Measurements from ENCODE around the gene GRIN2D.

GRIN2D gene

DNA sequence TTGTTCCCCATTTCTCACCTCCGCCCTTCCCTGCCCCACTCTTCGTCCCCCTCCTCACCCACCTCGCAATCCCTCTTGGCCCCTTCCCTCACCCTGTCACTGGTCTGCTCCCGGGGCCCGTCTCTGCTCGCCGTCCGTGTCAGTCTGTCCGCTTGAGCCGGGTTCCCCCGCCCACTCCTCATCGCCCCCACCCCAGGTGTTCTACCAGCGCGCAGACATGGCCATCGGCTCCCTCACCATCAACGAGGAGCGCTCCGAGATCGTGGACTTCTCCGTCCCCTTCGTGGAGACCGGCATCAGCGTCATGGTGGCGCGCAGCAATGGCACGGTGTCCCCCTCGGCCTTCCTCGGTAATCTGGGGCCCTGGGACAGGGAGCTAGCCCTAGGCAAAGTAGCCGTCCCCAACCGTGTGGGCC, 22.3 kb downstream of the GRIN2D start:
- TF ChIP-seq, protein P1, sequence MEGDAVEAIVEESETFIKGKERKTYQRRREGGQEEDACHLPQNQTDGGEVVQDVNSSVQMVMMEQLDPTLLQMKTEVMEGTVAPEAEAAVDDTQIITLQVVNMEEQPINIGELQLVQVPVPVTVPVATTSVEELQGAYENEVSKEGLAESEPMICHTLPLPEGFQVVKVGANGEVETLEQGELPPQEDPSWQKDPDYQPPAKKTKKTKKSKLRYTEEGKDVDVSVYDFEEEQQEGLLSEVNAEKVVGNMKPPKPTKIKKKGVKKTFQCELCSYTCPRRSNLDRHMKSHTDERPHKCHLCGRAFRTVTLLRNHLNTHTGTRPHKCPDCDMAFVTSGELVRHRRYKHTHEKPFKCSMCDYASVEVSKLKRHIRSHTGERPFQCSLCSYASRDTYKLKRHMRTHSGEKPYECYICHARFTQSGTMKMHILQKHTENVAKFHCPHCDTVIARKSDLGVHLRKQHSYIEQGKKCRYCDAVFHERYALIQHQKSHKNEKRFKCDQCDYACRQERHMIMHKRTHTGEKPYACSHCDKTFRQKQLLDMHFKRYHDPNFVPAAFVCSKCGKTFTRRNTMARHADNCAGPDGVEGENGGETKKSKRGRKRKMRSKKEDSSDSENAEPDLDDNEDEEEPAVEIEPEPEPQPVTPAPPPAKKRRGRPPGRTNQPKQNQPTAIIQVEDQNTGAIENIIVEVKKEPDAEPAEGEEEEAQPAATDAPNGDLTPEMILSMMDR (IDR thresholded peaks at IDR 0.05; ENCODE audit: low read depth, low read length, missing control alignments), result no peak
- DNase-seq (ENCODE audit: extremely low read depth, low read depth), result no peak
- no peak overlapping the region for H3K4me3 ChIP-seq (replicated peaks; ENCODE audit: low read depth, low read length)

- TF ChIP-seq, protein P1 (IDR thresholded peaks at IDR 0.05; ENCODE audit: low read depth, low read length, missing control alignments), result no peak
- no peak overlapping the region for H3K4me3 ChIP-seq (replicated peaks; ENCODE audit: low read depth, low read length)
- DNase-seq (ENCODE audit: extremely low read depth, low read depth), result no peak
Measured at GRCh38 chr19:48417421-48417820, 24.0 kb downstream of the GRIN2D start.

DNA sequence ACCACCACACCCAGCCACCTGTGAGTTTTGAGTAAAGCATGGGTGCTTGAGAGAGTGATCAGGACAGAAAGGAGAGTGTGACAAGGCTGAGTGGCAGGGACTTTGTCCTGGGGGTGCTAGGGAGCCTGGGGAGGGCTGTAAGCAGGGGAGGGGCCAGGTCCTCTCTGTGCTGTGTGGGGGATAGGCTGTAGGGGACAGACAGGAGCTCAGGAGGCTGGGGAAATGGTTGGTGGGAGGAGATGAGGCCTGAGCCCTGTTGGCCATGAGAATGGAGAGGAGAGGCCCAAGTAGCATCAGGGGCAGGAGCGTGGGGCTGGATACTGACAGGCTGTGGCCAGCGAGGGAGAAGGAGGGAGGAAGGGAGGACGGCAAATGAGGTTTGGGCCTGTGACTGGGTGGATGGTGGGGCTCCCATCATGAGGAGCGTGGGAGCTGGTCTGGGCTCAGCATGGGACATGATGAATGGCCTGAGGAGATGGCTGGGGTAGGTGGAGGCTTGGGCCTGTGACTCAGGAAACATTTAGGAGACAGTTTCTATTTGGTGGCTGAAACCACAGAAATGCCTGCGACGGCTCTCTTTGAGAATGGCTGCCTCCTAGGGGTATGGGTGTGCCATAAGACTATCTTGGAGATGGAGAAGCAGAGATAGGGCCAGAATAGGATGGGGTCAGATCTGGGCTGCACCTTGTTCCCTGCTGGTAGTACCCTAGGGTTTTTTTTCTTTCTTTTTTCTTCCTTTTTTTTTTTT, 25.0 kb downstream of the GRIN2D start:
- no peak overlapping the region for H3K4me3 ChIP-seq (replicated peaks; ENCODE audit: low read depth, low read length)
- TF ChIP-seq, protein P1 (IDR thresholded peaks at IDR 0.05; ENCODE audit: low read depth, low read length, missing control alignments), result no peak
- DNase-seq (ENCODE audit: extremely low read depth, low read depth), result no peak

DNA sequence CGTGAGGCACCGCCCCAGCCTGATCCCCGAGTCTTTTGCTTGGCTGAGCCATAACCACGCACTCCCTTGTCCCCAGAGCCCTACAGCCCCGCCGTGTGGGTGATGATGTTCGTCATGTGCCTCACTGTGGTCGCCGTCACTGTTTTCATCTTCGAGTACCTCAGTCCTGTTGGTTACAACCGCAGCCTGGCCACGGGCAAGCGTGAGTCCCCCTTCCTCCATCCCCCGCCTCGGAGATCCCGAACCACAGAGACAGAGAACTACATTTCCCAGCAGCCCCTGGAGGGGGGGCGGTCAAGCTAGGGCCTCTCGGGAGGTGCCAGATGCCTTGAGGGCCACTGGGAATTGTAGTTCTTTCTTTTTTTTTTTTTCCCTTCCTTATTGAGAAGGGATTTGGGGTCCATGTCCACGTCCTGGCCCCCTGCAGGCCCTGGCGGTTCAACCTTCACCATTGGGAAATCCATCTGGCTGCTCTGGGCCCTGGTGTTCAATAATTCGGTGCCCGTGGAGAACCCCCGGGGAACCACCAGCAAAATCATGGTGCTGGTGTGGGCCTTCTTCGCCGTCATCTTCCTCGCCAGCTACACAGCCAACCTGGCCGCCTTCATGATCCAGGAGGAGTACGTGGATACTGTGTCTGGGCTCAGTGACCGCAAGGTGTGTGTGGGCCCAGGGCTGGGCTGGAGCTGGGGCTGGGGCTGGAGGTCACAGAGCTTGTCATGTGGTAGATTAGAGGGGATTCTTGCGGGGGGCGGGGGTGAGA, 25.9 kb downstream of the GRIN2D start:
- DNase-seq (ENCODE audit: extremely low read depth, low read depth), result no peak
- TF ChIP-seq, protein P1 (IDR thresholded peaks at IDR 0.05; ENCODE audit: low read depth, low read length, missing control alignments), result no peak
- no peak overlapping the region for H3K4me3 ChIP-seq (replicated peaks; ENCODE audit: low read depth, low read length)

GRCh38 chr19:48421548-48421947, 28.1 kb downstream of the GRIN2D start:
- H3K4me3 ChIP-seq (replicated peaks; ENCODE audit: low read depth, low read length), result no peak overlapping the region
- TF ChIP-seq, protein P1 (IDR thresholded peaks at IDR 0.05; ENCODE audit: low read depth, low read length, missing control alignments), result no peak
- no peak for DNase-seq (ENCODE audit: extremely low read depth, low read depth)

GRCh38 chr19:48424694-48425219, 31.3 kb downstream of the GRIN2D start:
- TF ChIP-seq, protein P1 (IDR thresholded peaks at IDR 0.05; ENCODE audit: low read depth, low read length, missing control alignments), result no peak
- H3K4me3 ChIP-seq (replicated peaks; ENCODE audit: low read depth, low read length), result no peak overlapping the region
- no peak for DNase-seq (ENCODE audit: extremely low read depth, low read depth)

Data from HFF-Myc (cell line).